GM06990 (cell line): ENCODE data around the gene SLC8A3.
A peak's percentile ranks its signal among the peaks of the same experiment; 100 is the strongest.

Source experiments
- DNase-seq: peaks from one replicate; pipeline ENCODE4 v3.0.0-alpha.2; 2011; ENCODE audit not compliant: insufficient read length; ENCODE audit errors: extremely low read depth
- H3K27me3 ChIP-seq: replicated peaks from 2 replicates; pipeline ENCODE4 v1.6.0; 2011; ENCODE audit warnings: low read length; ENCODE audit not compliant: control insufficient read depth, insufficient read depth
- H3K36me3 ChIP-seq: 2 replicates; pipeline ENCODE4 v1.5.1; 2011; ENCODE audit warnings: low read length; ENCODE audit not compliant: control insufficient read depth, insufficient read depth
- H3K4me3 ChIP-seq: replicated peaks from 2 replicates; pipeline ENCODE4 v1.5.1; 2011; ENCODE audit warnings: low read depth, mild to moderate bottlenecking, control low read depth, low read length
- TF ChIP-seq, protein P1 (sequence below): IDR thresholded peaks from 2 replicates; pipeline ENCODE4 v1.5.1; 2011; ENCODE audit warnings: low read length, control low read depth, mild to moderate bottlenecking, inconsistent platforms; ENCODE audit not compliant: insufficient read depth, poor library complexity, severe bottlenecking

Gene SLC8A3

DNA sequence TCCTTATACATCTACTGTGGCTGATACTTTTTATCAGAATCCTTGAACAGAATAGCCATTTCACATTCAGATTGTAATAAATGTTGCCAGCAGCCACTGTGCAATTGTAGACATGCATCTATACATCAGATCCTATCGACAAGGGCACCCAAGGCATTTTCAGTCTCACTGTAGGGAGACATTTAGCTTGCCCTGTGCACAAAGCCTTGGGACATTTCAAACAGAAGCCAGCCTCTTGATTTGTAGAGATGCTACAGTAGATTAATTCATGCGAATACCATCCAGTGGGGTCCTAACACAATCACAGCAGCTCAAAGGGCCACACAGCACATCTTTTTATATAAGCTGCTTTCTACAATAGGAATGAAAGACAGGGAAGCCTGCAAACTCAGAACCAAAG lies 81.4 kb downstream of the SLC8A3 start:
- Histone ChIP-seq H3K4me3 (no peak overlapping the region), H3K27me3 (no peaks in the 10 kb centered on the region), H3K36me3 (no peaks in the 10 kb centered on the region)
- no peak for DNase-seq
- TF ChIP-seq, protein P1, sequence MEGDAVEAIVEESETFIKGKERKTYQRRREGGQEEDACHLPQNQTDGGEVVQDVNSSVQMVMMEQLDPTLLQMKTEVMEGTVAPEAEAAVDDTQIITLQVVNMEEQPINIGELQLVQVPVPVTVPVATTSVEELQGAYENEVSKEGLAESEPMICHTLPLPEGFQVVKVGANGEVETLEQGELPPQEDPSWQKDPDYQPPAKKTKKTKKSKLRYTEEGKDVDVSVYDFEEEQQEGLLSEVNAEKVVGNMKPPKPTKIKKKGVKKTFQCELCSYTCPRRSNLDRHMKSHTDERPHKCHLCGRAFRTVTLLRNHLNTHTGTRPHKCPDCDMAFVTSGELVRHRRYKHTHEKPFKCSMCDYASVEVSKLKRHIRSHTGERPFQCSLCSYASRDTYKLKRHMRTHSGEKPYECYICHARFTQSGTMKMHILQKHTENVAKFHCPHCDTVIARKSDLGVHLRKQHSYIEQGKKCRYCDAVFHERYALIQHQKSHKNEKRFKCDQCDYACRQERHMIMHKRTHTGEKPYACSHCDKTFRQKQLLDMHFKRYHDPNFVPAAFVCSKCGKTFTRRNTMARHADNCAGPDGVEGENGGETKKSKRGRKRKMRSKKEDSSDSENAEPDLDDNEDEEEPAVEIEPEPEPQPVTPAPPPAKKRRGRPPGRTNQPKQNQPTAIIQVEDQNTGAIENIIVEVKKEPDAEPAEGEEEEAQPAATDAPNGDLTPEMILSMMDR, result no peak

DNA sequence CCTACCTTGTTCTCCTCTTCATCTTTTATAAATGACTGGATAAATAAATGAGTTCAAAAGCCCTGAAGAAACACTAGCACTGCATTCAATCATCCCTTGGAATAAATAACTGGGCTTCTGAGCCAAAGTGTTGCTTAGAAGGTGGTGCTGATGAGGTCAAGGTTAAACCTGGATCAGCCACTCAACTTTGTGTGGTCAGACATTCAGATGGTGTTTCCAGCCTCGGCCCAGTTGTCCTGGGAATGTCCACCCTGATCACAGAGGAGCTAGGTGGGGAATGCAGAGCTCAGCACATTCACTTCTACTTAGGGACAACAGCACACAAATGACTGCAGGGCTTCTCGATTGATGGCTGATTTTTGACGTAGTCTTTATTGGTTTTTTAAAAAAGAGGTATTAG lies 88.7 kb downstream of the SLC8A3 start:
- TF ChIP-seq, protein P1, result no peak

DNA sequence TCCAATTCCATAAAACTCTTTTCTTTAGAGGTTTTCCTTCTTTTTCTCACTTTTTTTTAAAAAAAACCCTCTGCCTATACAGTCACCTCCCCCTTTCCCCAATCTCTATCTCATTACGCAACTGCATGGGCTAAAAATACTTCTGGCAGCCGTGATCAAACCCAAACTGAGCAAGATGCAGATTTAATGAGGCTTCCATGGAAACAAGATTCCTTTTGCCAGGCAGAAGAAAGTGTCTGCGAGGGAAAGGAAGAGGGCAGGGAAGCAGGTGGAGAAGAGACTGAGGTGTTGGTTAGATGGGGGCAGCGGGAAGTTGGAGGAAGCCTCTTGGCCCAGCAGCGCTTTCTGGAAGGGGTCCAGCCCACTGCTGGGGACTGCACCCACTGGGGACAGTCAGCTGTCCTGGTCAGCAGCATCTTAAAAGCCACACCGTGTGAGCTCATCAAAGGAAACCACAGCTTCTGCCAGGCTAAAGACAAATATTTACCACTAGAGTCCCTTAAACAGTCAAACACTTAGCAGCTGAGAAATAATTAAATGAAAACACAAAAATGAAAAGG lies 90.4 kb downstream of the SLC8A3 start:
- TF ChIP-seq, protein P1, result no peak

More for the DNA sequence above, 88.7 kb downstream of the SLC8A3 start:
- no peak for DNase-seq
- no peaks in the 10 kb centered on the region for H3K36me3 ChIP-seq
- H3K27me3 ChIP-seq, result no peaks in the 10 kb centered on the region
- H3K4me3 ChIP-seq, result no peak overlapping the region

DNA sequence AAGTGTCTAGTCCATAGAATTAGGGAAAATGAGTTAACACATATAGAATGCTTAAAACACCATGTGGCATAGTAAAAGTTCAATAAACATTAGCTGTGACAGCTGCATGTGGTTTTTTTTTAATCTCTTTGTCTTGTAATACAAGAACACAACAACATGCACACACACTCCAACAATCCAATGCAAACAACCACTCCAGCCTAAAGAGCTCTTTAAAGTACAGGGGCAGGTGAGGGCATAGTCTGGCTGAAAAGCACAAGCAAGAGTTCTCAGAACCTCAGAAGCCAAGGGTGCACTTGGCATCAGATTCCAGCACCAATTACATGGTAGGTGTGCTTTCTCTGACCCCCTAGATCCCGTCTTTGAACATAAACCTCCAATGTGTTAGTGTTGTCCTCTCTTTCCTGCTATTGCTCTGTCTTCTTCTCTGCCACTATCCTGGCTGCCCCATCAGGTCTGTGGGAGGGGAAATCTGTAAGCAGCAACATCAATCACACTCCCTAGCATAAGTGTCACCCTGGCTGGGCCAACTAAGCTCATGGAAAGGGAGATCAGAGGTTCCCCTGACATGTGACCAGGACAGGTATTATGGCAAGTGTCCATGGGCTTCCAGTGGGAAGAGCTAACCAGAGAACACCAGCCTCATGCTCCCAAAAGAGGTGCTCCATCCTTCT lies 91.0 kb downstream of the SLC8A3 start:
- Histone ChIP-seq H3K4me3 (no peak overlapping the region), H3K36me3 (no peaks in the 10 kb centered on the region), H3K27me3 (no peaks in the 10 kb centered on the region)
- no peak for DNase-seq
- TF ChIP-seq, protein P1, result no peak

More for the DNA sequence above, 90.4 kb downstream of the SLC8A3 start:
- Histone ChIP-seq H3K27me3 (no peaks in the 10 kb centered on the region), H3K36me3 (no peaks in the 10 kb centered on the region), H3K4me3 (no peak overlapping the region)
- no peak for DNase-seq

DNA sequence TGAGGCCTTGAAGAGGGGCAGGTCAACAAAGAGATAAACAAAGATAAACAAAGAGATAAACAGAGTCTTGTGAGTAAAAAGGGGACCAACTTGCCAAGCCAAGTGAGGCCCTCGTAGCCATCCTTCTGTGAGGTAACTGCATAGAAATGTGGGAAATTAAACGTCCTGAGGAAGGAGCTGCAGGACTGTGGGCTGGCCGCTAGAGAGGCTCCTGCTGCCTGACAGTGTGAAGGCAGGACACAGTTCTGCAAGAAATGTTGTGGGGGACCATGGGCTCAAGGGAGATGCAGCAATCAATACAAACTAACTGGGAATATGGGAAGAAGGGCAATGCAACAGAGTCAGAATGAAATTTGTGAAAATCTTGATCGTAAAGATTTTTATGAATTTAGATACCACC lies 91.9 kb downstream of the SLC8A3 start:
- no peak overlapping the region for H3K4me3 ChIP-seq
- H3K27me3 ChIP-seq, result no peaks in the 10 kb centered on the region
- H3K36me3 ChIP-seq, result no peaks in the 10 kb centered on the region
- no peak for DNase-seq
- TF ChIP-seq, protein P1, result peak; percentile 14

DNA sequence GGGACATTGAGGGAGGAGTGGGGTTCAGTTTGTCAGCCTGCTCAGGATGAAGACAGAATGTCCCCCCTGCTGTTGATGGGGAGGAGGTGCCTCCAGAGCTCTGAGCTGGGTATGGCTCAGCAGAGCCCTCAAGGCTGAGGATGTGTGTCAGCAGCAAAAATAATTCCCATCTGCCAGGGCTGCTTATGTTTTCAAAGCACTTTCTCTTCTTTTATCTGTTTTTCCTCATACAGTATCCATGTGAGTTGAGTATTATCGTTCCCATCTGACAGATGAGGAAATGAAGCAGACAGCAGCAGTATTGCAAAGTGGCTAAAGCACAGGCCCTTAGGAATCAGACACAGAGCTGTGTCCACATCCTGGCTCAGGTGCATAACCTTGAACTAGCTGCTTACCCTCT lies 94.1 kb downstream of the SLC8A3 start:
- Histone ChIP-seq H3K36me3 (no peaks in the 10 kb centered on the region), H3K27me3 (no peaks in the 10 kb centered on the region), H3K4me3 (no peak overlapping the region)
- TF ChIP-seq, protein P1, result no peak
- DNase-seq, result no peak
